Parathyroid adenoma (tissue), 2 donors: ENCODE results near the gene ADGRG1.

Source experiments
- H2AFZ ChIP-seq: fragments of 300-600 bp; sonication (generic); one replicate; pipeline ENCODE4 v1.7.0; 2017; ENCODE audit warnings: antibody characterized with exemption, mild to moderate bottlenecking
- H3K27ac ChIP-seq: fragments of 300-600 bp; sonication (generic); one replicate; pipeline ENCODE4 v1.7.0; 2017
- H3K27me3 ChIP-seq: fragments of 300-600 bp; sonication (generic); one replicate; pipeline ENCODE4 v1.7.0; 2017; ENCODE audit warnings: low read length; ENCODE audit not compliant: control insufficient read depth, insufficient read depth
- H3K36me3 ChIP-seq: fragments of 300-600 bp; sonication (generic); one replicate; pipeline ENCODE4 v1.7.0; 2017; ENCODE audit warnings: low read length; ENCODE audit not compliant: control insufficient read depth, insufficient read depth
- H3K4me1 ChIP-seq: fragments of 300-600 bp; sonication (generic); one replicate; pipeline ENCODE4 v1.7.0; 2017; ENCODE audit warnings: control low read depth
- H3K4me2 ChIP-seq: fragments of 300-600 bp; sonication (generic); one replicate; pipeline ENCODE4 v1.7.0; 2017; ENCODE audit warnings: low read length
- H3K4me3 ChIP-seq: fragments of 300-600 bp; sonication (generic); one replicate; pipeline ENCODE4 v1.7.0; 2017; ENCODE audit warnings: low read depth, low read length
- H3K79me2 ChIP-seq: fragments of 300-600 bp; sonication (generic); one replicate; pipeline ENCODE4 v1.7.0; 2017; ENCODE audit warnings: control low read depth
- H3K9ac ChIP-seq: fragments of 300-600 bp; sonication (generic); one replicate; pipeline ENCODE4 v1.7.0; 2017; ENCODE audit warnings: mild to moderate bottlenecking
- H3K9me3 ChIP-seq: fragments of 300-600 bp; sonication (generic); one replicate; pipeline ENCODE4 v1.7.0; 2017; ENCODE audit warnings: low read length; ENCODE audit not compliant: control insufficient read depth
- CTCF ChIP-seq: fragments of 300-600 bp; sonication (generic); IDR thresholded peaks from one replicate; pipeline ENCODE4 v1.7.0; 2017; ENCODE audit warnings: antibody characterized with exemption, mild to moderate bottlenecking
- donor health status: primary hyperparathyroidism.

The ADGRG1 gene

GRCh38 chr16:57633383-57634064 is 5.1 kb downstream of the ADGRG1 start:
- peaks cover 59% of the 10 kb centered on the region for H3K79me2 ChIP-seq
- H3K4me2 ChIP-seq = no peak overlapping the region
- H3K4me3 ChIP-seq = no peak overlapping the region
- TF ChIP-seq CTCF = no peak
- H3K36me3 ChIP-seq = no peaks in the 10 kb centered on the region
- H2AFZ ChIP-seq = no peak overlapping the region
- peaks cover 23% of the 10 kb centered on the region for H3K4me1 ChIP-seq
- H3K27me3 ChIP-seq = no peaks in the 10 kb centered on the region
- H3K9me3 ChIP-seq = no peaks in the 10 kb centered on the region
- no peak overlapping the region for H3K9ac ChIP-seq
- no peak overlapping the region for H3K27ac ChIP-seq

GRCh38 chr16:57634171-57634570 is 5.7 kb downstream of the ADGRG1 start:
- H3K9ac ChIP-seq = no peak overlapping the region
- H2AFZ ChIP-seq = no peak overlapping the region
- no peaks in the 10 kb centered on the region for H3K36me3 ChIP-seq
- no peaks in the 10 kb centered on the region for H3K27me3 ChIP-seq
- no peak for TF ChIP-seq CTCF
- no peaks in the 10 kb centered on the region for H3K9me3 ChIP-seq
- H3K27ac ChIP-seq = no peak overlapping the region
- H3K4me1 ChIP-seq = peaks cover 21% of the 10 kb centered on the region
- H3K79me2 ChIP-seq = peaks cover 52% of the 10 kb centered on the region
- no peak overlapping the region for H3K4me2 ChIP-seq
- no peak overlapping the region for H3K4me3 ChIP-seq

- Histone ChIP-seq H2AFZ (no peak overlapping the region), H3K36me3 (no peaks in the 10 kb centered on the region), H3K4me1 (peaks cover 17% of the 10 kb centered on the region), H3K9ac (no peak overlapping the region), H3K9me3 (no peaks in the 10 kb centered on the region), H3K4me2 (no peak overlapping the region), H3K27ac (no peak overlapping the region), H3K27me3 (no peaks in the 10 kb centered on the region), H3K4me3 (no peak overlapping the region), H3K79me2 (peaks cover 39% of the 10 kb centered on the region)
- TF ChIP-seq CTCF = no peak
Measured at GRCh38 chr16:57635266-57636097, 7.1 kb downstream of the ADGRG1 start.

- Histone ChIP-seq H3K4me2 (no peak overlapping the region), H3K9ac (no peak overlapping the region), H3K27ac (peak overlapping the region; percentile 63), H3K9me3 (no peaks in the 10 kb centered on the region), H3K27me3 (no peaks in the 10 kb centered on the region), H3K36me3 (no peaks in the 10 kb centered on the region), H3K4me1 (peaks cover 12% of the 10 kb centered on the region), H2AFZ (no peak overlapping the region), H3K4me3 (no peak overlapping the region), H3K79me2 (peaks cover 35% of the 10 kb centered on the region)
- no peak for TF ChIP-seq CTCF
Measured at GRCh38 chr16:57636184-57636583, 7.8 kb downstream of the ADGRG1 start.
